Neural progenitor cell (in vitro differentiated cells): Measurements from ENCODE around the gene RLF. TPM values are rescaled to one million over a fixed set of nuclear protein-coding genes. Genes with fewer than 3 reads are reported as not detected.

Experiments
- DNase-seq: peaks from one replicate; pipeline ENCODE4 v3.0.0-alpha.2; 2016; ENCODE audit warnings: low spot score
- H2AFZ ChIP-seq: fragments of 200-600 bp; sonication (generic); replicated peaks from 2 replicates; pipeline ENCODE4 v1.6.1; 2016; ENCODE audit warnings: antibody characterized with exemption
- H3F3A ChIP-seq: fragments of 200-600 bp; sonication (generic); 2 replicates; pipeline ENCODE4 v1.6.1; 2016; ENCODE audit warnings: antibody characterized with exemption, low read depth
- H3K27ac ChIP-seq: fragments of 200-600 bp; sonication (generic); 2 replicates; pipeline ENCODE4 v1.5.1; 2016; ENCODE audit warnings: mild to moderate bottlenecking
- H3K27me3 ChIP-seq: fragments of 200-600 bp; sonication (generic); 2 replicates; pipeline ENCODE4 v1.6.1; 2016; ENCODE audit warnings: mild to moderate bottlenecking, moderate library complexity
- H3K36me3 ChIP-seq: fragments of 200-600 bp; sonication (generic); 2 replicates; pipeline ENCODE4 v1.5.1; 2016
- H3K4me1 ChIP-seq: fragments of 200-600 bp; sonication (generic); 2 replicates; pipeline ENCODE4 v1.6.1; 2016; ENCODE audit warnings: mixed run types
- H3K4me2 ChIP-seq: fragments of 200-600 bp; sonication (generic); 2 replicates; pipeline ENCODE4 v1.6.1; 2016
- H3K4me3 ChIP-seq: fragments of 200-600 bp; sonication (generic); 2 replicates; pipeline ENCODE4 v1.5.1; 2016
- H3K79me2 ChIP-seq: fragments of 200-600 bp; sonication (generic); 2 replicates; pipeline ENCODE4 v1.6.1; 2016; ENCODE audit warnings: low read depth
- H3K9ac ChIP-seq: fragments of 200-600 bp; sonication (generic); 2 replicates; pipeline ENCODE4 v1.6.1; 2016
- H3K9me3 ChIP-seq: fragments of 200-600 bp; sonication (generic); 2 replicates; pipeline ENCODE4 v1.5.1; 2016; ENCODE audit warnings: low read depth
- H4K20me1 ChIP-seq: fragments of 200-600 bp; sonication (generic); 2 replicates; pipeline ENCODE4 v1.6.1; 2016; ENCODE audit warnings: low read depth
- H3K27ac Mint-ChIP-seq: 3 replicates; pipeline ENCODE4 v1.8.0; 2021; ENCODE audit warnings: mixed read lengths
- H3K27me3 Mint-ChIP-seq: 2 replicates; pipeline ENCODE4 v1.8.0; 2022; ENCODE audit warnings: low read depth, mild to moderate bottlenecking, inconsistent platforms, moderate library complexity, mixed read lengths; ENCODE audit not compliant: insufficient read depth
- H3K36me3 Mint-ChIP-seq: 3 replicates; pipeline ENCODE4 v1.8.0; 2021; ENCODE audit warnings: mixed read lengths
- H3K4me1 Mint-ChIP-seq: 3 replicates; pipeline ENCODE4 v1.8.0; 2021; ENCODE audit warnings: mixed read lengths
- H3K4me3 Mint-ChIP-seq: 3 replicates; pipeline ENCODE4 v1.8.0; 2021; ENCODE audit warnings: mild to moderate bottlenecking, moderate library complexity, mixed read lengths
- H3K9me3 Mint-ChIP-seq: 3 replicates; pipeline ENCODE4 v1.8.0; 2020; ENCODE audit warnings: mixed read lengths
- CTCF ChIP-seq: fragments of 200-600 bp; sonication (generic); IDR thresholded peaks from 2 replicates; pipeline ENCODE4 v1.5.1; 2017; ENCODE audit warnings: antibody characterized with exemption, mild to moderate bottlenecking
- EZH2 ChIP-seq: fragments of 200-600 bp; sonication (generic); IDR thresholded peaks from 2 replicates; pipeline ENCODE4 v1.6.1; 2017; ENCODE audit warnings: antibody characterized with exemption, mild to moderate bottlenecking, moderate library complexity
- EZH2phosphoT487 ChIP-seq: fragments of 200-600 bp; sonication (generic); IDR thresholded peaks from 2 replicates; pipeline ENCODE4 v1.6.1; 2017; ENCODE audit warnings: antibody characterized with exemption
- total RNA-seq: library from RNA; depleted of rRNA; stranded (reverse); fragments of >200 nt; gene quantifications from 2 replicates; pipeline ENCODE4 v1.2.3, GENCODE V29; 2015; ENCODE audit warnings: low replicate concordance

RLF gene
- total RNA-seq, 1 donor from 2014 or later = 72.7 TPM

- no peak overlapping the region for H3K27ac Mint-ChIP-seq
- peaks cover 30% of the 10 kb centered on the region for H3K27me3 ChIP-seq
- no peaks in the 10 kb centered on the region for H3K4me1 ChIP-seq
- no peak overlapping the region for H3K9ac ChIP-seq
- H3K27me3 Mint-ChIP-seq = peaks cover 3% of the 10 kb centered on the region
- TF ChIP-seq CTCF (no peak), EZH2phosphoT487 (no peak), EZH2 (no peak)
- no peak overlapping the region for H3K4me3 ChIP-seq
- no peak overlapping the region for H3K4me3 Mint-ChIP-seq
- H2AFZ ChIP-seq = no peak overlapping the region
- H4K20me1 ChIP-seq = no peaks in the 10 kb centered on the region
- no peaks in the 10 kb centered on the region for H3K9me3 Mint-ChIP-seq
- peak; percentile 42 for DNase-seq
- H3K36me3 ChIP-seq = no peaks in the 10 kb centered on the region
- H3K36me3 Mint-ChIP-seq = no peaks in the 10 kb centered on the region
- H3K9me3 ChIP-seq = no peaks in the 10 kb centered on the region
- H3K4me2 ChIP-seq = no peak overlapping the region
- H3K4me1 Mint-ChIP-seq = peaks cover 8% of the 10 kb centered on the region
- H3K79me2 ChIP-seq = no peaks in the 10 kb centered on the region
- H3F3A ChIP-seq = no peaks in the 10 kb centered on the region
- H3K27ac ChIP-seq = no peak overlapping the region
Measured at GRCh38 chr1:40141878-40142535, 19.2 kb upstream of the RLF start.

GRCh38 chr1:40143891-40144575 is 17.2 kb upstream of the RLF start:
- no peak overlapping the region for H3K4me2 ChIP-seq
- H3K36me3 ChIP-seq = no peaks in the 10 kb centered on the region
- H3K79me2 ChIP-seq = no peaks in the 10 kb centered on the region
- Mint-ChIP-seq H3K27ac (peak overlapping the region; percentile 72), H3K4me1 (peaks cover 8% of the 10 kb centered on the region), H3K27me3 (peaks cover 8% of the 10 kb centered on the region), H3K9me3 (no peaks in the 10 kb centered on the region), H3K36me3 (no peaks in the 10 kb centered on the region), H3K4me3 (no peak overlapping the region)
- H3K27ac ChIP-seq = no peak overlapping the region
- H3F3A ChIP-seq = no peaks in the 10 kb centered on the region
- peak; percentile 91 for DNase-seq
- no peak overlapping the region for H3K4me3 ChIP-seq
- no peaks in the 10 kb centered on the region for H4K20me1 ChIP-seq
- H3K27me3 ChIP-seq = peaks cover 50% of the 10 kb centered on the region
- peak overlapping the region; percentile 69 for H2AFZ ChIP-seq
- no peaks in the 10 kb centered on the region for H3K4me1 ChIP-seq
- H3K9me3 ChIP-seq = no peaks in the 10 kb centered on the region
- TF ChIP-seq CTCF = peak; percentile 87
- no peak for TF ChIP-seq EZH2phosphoT487
- no peak overlapping the region for H3K9ac ChIP-seq

- Histone ChIP-seq H3K36me3 (no peaks in the 10 kb centered on the region), H3F3A (no peaks in the 10 kb centered on the region), H2AFZ (no peak overlapping the region), H3K27ac (no peak overlapping the region), H3K4me2 (no peak overlapping the region), H3K27me3 (peaks cover 40% of the 10 kb centered on the region), H4K20me1 (no peaks in the 10 kb centered on the region), H3K79me2 (no peaks in the 10 kb centered on the region), H3K4me1 (no peaks in the 10 kb centered on the region), H3K4me3 (no peak overlapping the region), H3K9ac (no peak overlapping the region), H3K9me3 (no peaks in the 10 kb centered on the region)
- no peaks in the 10 kb centered on the region for H3K36me3 Mint-ChIP-seq
- H3K9me3 Mint-ChIP-seq = no peaks in the 10 kb centered on the region
- H3K4me1 Mint-ChIP-seq = no peaks in the 10 kb centered on the region
- no peak for TF ChIP-seq EZH2
- no peak for TF ChIP-seq CTCF
- no peak for TF ChIP-seq EZH2phosphoT487
- DNase-seq = no peak
- no peak overlapping the region for H3K4me3 Mint-ChIP-seq
- no peak overlapping the region for H3K27ac Mint-ChIP-seq
- H3K27me3 Mint-ChIP-seq = peaks cover 9% of the 10 kb centered on the region
Measured at GRCh38 chr1:40151457-40152079, 9.6 kb upstream of the RLF start.
